ENCODE measurements around the gene LNPK. TPM values are rescaled to one million over a fixed set of nuclear protein-coding genes. Genes with fewer than 3 reads are reported as not detected.

LNPK gene
- total RNA-seq, 1 experiment from 2014 or later, result 12.4 TPM

Other genes with a start within 250 kb of the LNPK start
- not detected in 2 replicates for gene EVX2, start 81.7 kb upstream of the LNPK start, total RNA-seq (2014; rRNA removed; shearing (Covaris generic))
- gene HOXD13, start 90.5 kb upstream of the LNPK start, total RNA-seq (2014; rRNA removed; shearing (Covaris generic)), result 0.07 TPM in 1 of 2 replicates, not detected in the other
- gene HOXD12, start 97.5 kb upstream of the LNPK start, total RNA-seq (2014; rRNA removed; shearing (Covaris generic)), result not detected in 2 replicates
- gene HOXD11, start 105.0 kb upstream of the LNPK start, total RNA-seq (2014; rRNA removed; shearing (Covaris generic)), result 0.22 TPM in 1 of 2 replicates, not detected in the other
- 0.03 TPM in 1 of 2 replicates, not detected in the other for gene HOXD10, start 114.5 kb upstream of the LNPK start, total RNA-seq (2014; rRNA removed; shearing (Covaris generic))
- 0.10 TPM in 1 of 2 replicates, not detected in the other for gene HOXD9, start 120.5 kb upstream of the LNPK start, total RNA-seq (2014; rRNA removed; shearing (Covaris generic))
- gene HOXD8, start 127.4 kb upstream of the LNPK start, total RNA-seq (2014; rRNA removed; shearing (Covaris generic)), result not detected in 2 replicates
- not detected in 2 replicates for gene HOXD4, start 149.3 kb upstream of the LNPK start, total RNA-seq (2014; rRNA removed; shearing (Covaris generic))
- not detected in 2 replicates for gene HOXD3, start 155.0 kb upstream of the LNPK start, total RNA-seq (2014; rRNA removed; shearing (Covaris generic))
- not detected in 2 replicates for gene HOXD1, start 186.4 kb upstream of the LNPK start, total RNA-seq (2014; rRNA removed; shearing (Covaris generic))